HS-27A (cell line): ENCODE measurements around the gene STKLD1.
A peak's percentile ranks its signal among the peaks of the same experiment; 100 is the strongest.
"Not testable (repeated sequence)": the region's sequence is repeated elsewhere in the genome, so short reads cannot be mapped to it uniquely, and the experiment has no call there.

ENCODE experiments used
- DNase-seq: peaks from one replicate; pipeline ENCODE4 v3.0.0-alpha.2; 2012; ENCODE audit warnings: low read depth, missing footprints

Gene STKLD1

GRCh38 chr9:133375724-133376654 lies at the start of gene STKLD1, which contains the start of gene SURF4:
Gene STKLD1, plus strand, starts transcription at chr9:133376366. Its CDS starts 108 bp downstream, at chr9:133376474.
Gene SURF4, minus strand, starts transcription at chr9:133376060. Its CDS starts 91 bp downstream, at chr9:133375969.
- peak; percentile 42 for DNase-seq

DNA sequence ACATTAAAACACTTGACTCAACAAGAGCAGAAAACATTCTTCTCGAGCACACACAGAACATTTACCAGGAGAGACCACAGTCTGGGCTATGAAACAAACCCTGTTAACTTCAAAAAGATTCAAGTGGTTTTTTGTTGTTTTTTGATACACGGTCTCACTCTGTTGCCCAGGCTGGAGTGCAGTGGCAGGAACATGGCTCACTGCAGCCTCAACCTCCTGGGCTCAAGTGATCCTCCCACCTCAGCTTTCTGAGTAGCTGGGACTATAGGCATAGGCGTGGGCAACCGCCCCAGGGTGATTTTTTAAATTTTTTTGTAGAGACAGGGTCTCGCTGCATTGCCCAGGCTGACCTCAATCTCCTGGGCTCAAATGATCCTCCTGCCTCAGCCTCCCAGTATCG lies 49.1 kb upstream of the STKLD1 start:
- not testable (repeated sequence) for DNase-seq

GRCh38 chr9:133327834-133328484 lies 48.2 kb upstream of the STKLD1 start:
- DNase-seq = no peak

GRCh38 chr9:133329306-133330156 lies 46.6 kb upstream of the STKLD1 start:
- DNase-seq = not testable (repeated sequence)

DNA sequence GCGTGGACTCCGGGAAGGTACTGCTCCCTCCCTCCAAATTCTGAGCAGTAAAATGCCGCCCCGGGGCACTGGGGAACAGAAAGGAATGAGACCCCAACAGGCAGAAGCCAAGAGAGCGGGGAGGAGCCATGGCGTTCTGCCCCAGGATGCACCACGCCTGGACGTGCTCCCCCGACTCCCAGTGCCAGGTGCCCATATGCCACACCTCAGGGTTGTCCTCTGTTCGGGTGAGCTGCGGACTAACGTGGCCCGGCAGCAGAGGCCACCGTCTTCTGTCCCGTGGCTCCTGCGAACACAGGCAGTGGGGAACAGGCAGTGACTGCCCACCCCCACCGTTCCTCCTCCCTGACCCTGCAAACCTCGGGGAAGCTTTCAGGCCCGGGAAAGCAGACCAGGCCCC lies 44.9 kb upstream of the STKLD1 start:
- no peak for DNase-seq

GRCh38 chr9:133331641-133332380 lies 44.4 kb upstream of the STKLD1 start:
- no peak for DNase-seq

DNA sequence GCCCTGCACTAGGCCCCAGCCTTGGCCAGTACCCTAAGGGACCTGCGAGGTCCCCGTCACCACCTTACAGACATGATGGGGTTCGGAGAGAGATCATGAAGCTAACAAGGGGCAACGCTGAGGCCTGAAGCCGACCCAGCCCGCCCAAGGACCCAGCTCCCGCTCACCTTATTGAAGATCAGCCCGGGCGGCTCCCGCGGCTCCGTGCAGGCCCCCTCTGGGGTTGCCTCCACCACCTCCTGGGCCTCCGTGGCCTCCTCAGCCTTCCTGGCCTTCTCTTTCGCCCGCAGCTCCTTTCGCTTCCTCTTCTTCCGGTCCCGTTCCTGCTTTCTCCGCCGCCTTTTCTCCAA lies 43.8 kb upstream of the STKLD1 start:
- DNase-seq = no peak

DNA sequence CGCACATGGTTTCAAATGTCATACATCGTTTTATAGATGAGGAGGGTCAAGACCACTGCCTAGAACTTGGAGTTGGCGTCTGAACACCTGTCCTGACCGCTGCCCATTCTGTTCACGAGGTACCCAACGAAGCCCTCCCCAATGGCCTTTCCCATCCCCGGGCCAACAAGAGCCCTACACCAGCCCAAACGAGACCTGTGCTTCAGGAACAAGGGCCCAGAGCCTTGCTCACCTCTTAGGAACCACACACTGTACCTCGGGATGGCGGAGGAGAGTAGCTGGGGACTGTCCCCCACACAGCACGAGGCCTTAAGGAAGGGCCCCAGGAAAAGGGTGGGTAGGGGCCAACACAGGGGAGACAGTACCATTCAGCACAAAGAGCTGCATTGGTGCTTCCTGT lies 43.2 kb upstream of the STKLD1 start:
- no peak for DNase-seq

GRCh38 chr9:133333566-133333965 lies 42.6 kb upstream of the STKLD1 start:
- DNase-seq = no peak

GRCh38 chr9:133334161-133334560 lies 42.0 kb upstream of the STKLD1 start:
- no peak for DNase-seq

- DNase-seq = not testable (repeated sequence)
Measured at GRCh38 chr9:133334888-133335287, 41.3 kb upstream of the STKLD1 start.

- DNase-seq = no peak
Measured at GRCh38 chr9:133335924-133336811, 40.0 kb upstream of the STKLD1 start, which contains the start of gene SURF6. Gene SURF6, minus strand, starts transcription at chr9:133336188. Its CDS starts 56 bp downstream, at chr9:133336132.

GRCh38 chr9:133339641-133340040 lies 36.5 kb upstream of the STKLD1 start:
- no peak for DNase-seq

DNA sequence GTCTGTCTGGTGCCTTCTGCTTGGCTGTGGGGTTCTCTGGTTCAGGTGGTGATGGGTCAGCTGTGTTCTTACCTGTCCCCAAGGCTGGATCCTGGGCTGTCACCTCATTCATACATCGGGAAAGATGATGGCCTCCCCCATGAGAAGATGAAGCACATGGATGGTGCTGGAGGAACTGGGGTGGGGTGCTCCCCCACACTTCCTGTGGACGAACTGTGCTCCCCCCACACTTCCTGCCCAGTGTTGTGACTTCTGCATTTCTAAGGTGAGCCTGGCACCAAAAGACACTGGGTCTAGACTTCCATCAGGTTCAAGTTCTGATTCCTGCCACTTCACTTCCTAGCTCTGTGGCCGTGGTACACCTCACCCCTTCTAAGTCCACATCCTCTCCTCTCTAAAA lies 35.9 kb upstream of the STKLD1 start:
- no peak for DNase-seq

- DNase-seq = no peak
Measured at GRCh38 chr9:133340916-133341315, 35.2 kb upstream of the STKLD1 start.

GRCh38 chr9:133341369-133342068 lies 34.6 kb upstream of the STKLD1 start:
- no peak for DNase-seq

GRCh38 chr9:133342069-133342406 lies 34.1 kb upstream of the STKLD1 start:
- no peak for DNase-seq

- DNase-seq = no peak
Measured at GRCh38 chr9:133342570-133342969, 33.6 kb upstream of the STKLD1 start.

- DNase-seq = no peak
Measured at GRCh38 chr9:133344071-133344470, 32.1 kb upstream of the STKLD1 start.

GRCh38 chr9:133344979-133345378 lies 31.2 kb upstream of the STKLD1 start:
- DNase-seq = no peak
